HepG2 (cell line): ENCODE measurements around the gene SH3BP2. TPM values are rescaled to one million over a fixed set of nuclear protein-coding genes. Genes with fewer than 3 reads are reported as not detected.

Experiments used
- ATAC-seq: fragments of 200-7000 bp; cut with Tn5 transposase; 3 replicates; pipeline ENCODE4 v1.9.1; 2020; ENCODE audit warnings: mild to moderate bottlenecking, moderate library complexity
- BruUV-seq: library from RNA; stranded (reverse); fragments of 400-500 nt; replicated peaks from 2 replicates; lab custom pipeline; 2021; lab: Mats Ljungman, UMichigan
- CTCF ChIA-PET: fragments of 300-600 bp; formaldehyde crosslinking; extraction: SDS; loops from one replicate; lab custom pipeline; 2021; ENCODE audit warnings: low total read pairs, inconsistent platforms, low intra/inter-chr PET ratio; lab: Yijun Ruan, JAX
- POLR2A ChIA-PET: fragments of 350-600 bp; sonication (Branson Sonifier 250); formaldehyde crosslinking; loops from one replicate; lab custom pipeline; 2020; ENCODE audit warnings: antibody characterized with exemption, inconsistent platforms; lab: Yijun Ruan, JAX
- DNase-seq: peaks from one replicate; pipeline ENCODE4 v3.0.0-alpha.2; 2015; ENCODE audit warnings: low spot score
- FAIRE-seq: peaks from 3 replicates; lab custom pipeline; 2011; peaks lifted over from hg19 to GRCh38; lab: Jason Lieb, UNC
- H2AFZ ChIP-seq: one replicate; pipeline ENCODE4 v1.6.1; 2011; ENCODE audit warnings: low read length, inconsistent platforms
- H3K27ac ChIP-seq: fragments of 300-600 bp; 3 replicates; pipeline ENCODE4 v1.8.0; 2011; ENCODE audit warnings: mixed run types, mild to moderate bottlenecking, mixed read lengths, low read length, inconsistent platforms; ENCODE audit not compliant: insufficient read depth; ENCODE audit errors: extremely low read length
- H3K27me3 ChIP-seq, 2 experiments: fragments of 200-600 bp in 1 of 2; 2 replicates in 1 of 2; 3 replicates in 1 of 2; pipeline versions ENCODE4 v1.6.0 to v1.8.0; 2011; ENCODE audit warnings: low read length in 2 of 2, mild to moderate bottlenecking in 2 of 2, moderate library complexity in 2 of 2, inconsistent platforms in 1 of 2; ENCODE audit not compliant: insufficient read depth in 2 of 2, control insufficient read depth in 1 of 2
- H3K36me3 ChIP-seq, 2 experiments: fragments of 200-600 bp in 1 of 2; replicated peaks in 1 of 2; 2 replicates in 1 of 2; 3 replicates in 1 of 2; pipeline versions ENCODE4 v1.5.1 to v1.8.0; 2011; ENCODE audit warnings: low read length in 2 of 2, inconsistent platforms in 1 of 2; ENCODE audit not compliant: insufficient read depth in 2 of 2, control insufficient read depth in 1 of 2
- H3K4me1 ChIP-seq: 2 replicates; pipeline ENCODE4 v1.5.1; 2012; ENCODE audit warnings: low read length, inconsistent platforms; ENCODE audit not compliant: insufficient read depth
- H3K4me2 ChIP-seq: 2 replicates; pipeline ENCODE4 v1.6.0; 2011; ENCODE audit warnings: low read depth, low read length, inconsistent platforms
- H3K4me3 ChIP-seq, 3 experiments: fragments of 200-600 bp in 1 of 3; sonication (generic), shearing (Covaris generic) in 1 of 3; replicated peaks in 1 of 3; 2 replicates each; pipeline ENCODE4 v1.5.1; 2011 to 2016; ENCODE audit warnings: low read length in 3 of 3, inconsistent platforms in 2 of 3, low read depth in 2 of 3, mild to moderate bottlenecking in 2 of 3, control low read depth in 1 of 3, mixed read lengths in 1 of 3; ENCODE audit not compliant: insufficient read depth in 1 of 3
- H3K79me2 ChIP-seq: one replicate; pipeline ENCODE4 v1.6.1; 2011; ENCODE audit warnings: low read length, inconsistent platforms; ENCODE audit not compliant: insufficient read depth
- H3K9ac ChIP-seq: 2 replicates; pipeline ENCODE4 v1.6.0; 2011; ENCODE audit warnings: mild to moderate bottlenecking, low read depth, low read length, inconsistent platforms; ENCODE audit not compliant: insufficient read depth
- H3K9me3 ChIP-seq: 2 replicates; pipeline ENCODE4 v1.5.1; 2012; ENCODE audit warnings: mild to moderate bottlenecking, low read length
- H4K20me1 ChIP-seq: 2 replicates; pipeline ENCODE4 v1.6.0; 2011; ENCODE audit warnings: inconsistent platforms, mild to moderate bottlenecking, low read length, moderate library complexity; ENCODE audit not compliant: insufficient read depth
- GLI4 ChIP-seq: sonication (generic); formaldehyde crosslinking; IDR thresholded peaks from 2 replicates; pipeline ENCODE4 v1.5.1; 2020; ENCODE audit warnings: missing genetic modification reagents, mild to moderate bottlenecking, moderate library complexity, borderline replicate concordance
- KDM3A ChIP-seq: IDR thresholded peaks from 2 replicates; pipeline ENCODE4 v1.6.1; 2018; ENCODE audit warnings: low read depth, missing compliant biosample characterization
- MAX ChIP-seq: IDR thresholded peaks from 2 replicates; pipeline ENCODE4 v1.6.1; 2012; ENCODE audit warnings: inconsistent platforms
- MXD1 ChIP-seq: sonication (generic); formaldehyde crosslinking; IDR thresholded peaks from 2 replicates; pipeline ENCODE4 v1.4.0; 2020; ENCODE audit warnings: mild to moderate bottlenecking, missing genetic modification reagents
- PBX2 ChIP-seq: IDR thresholded peaks from 2 replicates; pipeline ENCODE4 v1.6.1; 2016; ENCODE audit warnings: control low read depth
- POLR2AphosphoS5 ChIP-seq: IDR thresholded peaks from 2 replicates; pipeline ENCODE4 v1.6.1; 2012; ENCODE audit warnings: low read depth, low read length
- PRDM4 ChIP-seq: sonication (generic); formaldehyde crosslinking; IDR thresholded peaks from 2 replicates; pipeline ENCODE4 v1.9.0; 2021; ENCODE audit warnings: missing genetic modification reagents, borderline replicate concordance
- SKIL ChIP-seq: sonication (generic); formaldehyde crosslinking; IDR thresholded peaks from 2 replicates; pipeline ENCODE4 v1.8.0; 2022; ENCODE audit warnings: missing genetic modification reagents, mild to moderate bottlenecking, moderate library complexity, borderline replicate concordance
- TARDBP ChIP-seq: sonication (generic); formaldehyde crosslinking; IDR thresholded peaks from 2 replicates; pipeline ENCODE4 v1.8.0; 2022; ENCODE audit warnings: mild to moderate bottlenecking, missing genetic modification reagents
- ZFP82 ChIP-seq: sonication (generic); formaldehyde crosslinking; IDR thresholded peaks from 2 replicates; pipeline ENCODE4 v1.5.1; 2020; ENCODE audit warnings: mild to moderate bottlenecking, missing genetic modification reagents, borderline replicate concordance
- ZNF430 ChIP-seq: sonication (generic); formaldehyde crosslinking; IDR thresholded peaks from 2 replicates; pipeline ENCODE4 v1.9.0; 2021; ENCODE audit warnings: mild to moderate bottlenecking, missing genetic modification reagents
- ZNF543 ChIP-seq: sonication (generic); formaldehyde crosslinking; IDR thresholded peaks from 2 replicates; pipeline ENCODE4 v1.4.0; 2020; ENCODE audit warnings: mild to moderate bottlenecking, missing genetic modification reagents
- ZNF572 ChIP-seq: sonication (generic); formaldehyde crosslinking; IDR thresholded peaks from 2 replicates; pipeline ENCODE4 v1.5.1; 2020; ENCODE audit warnings: mild to moderate bottlenecking, missing genetic modification reagents
- WGBS: methylation state at CpG from one replicate; pipeline ENCODE4 v1.1.6; 2017; ENCODE audit warnings: low lambda C conversion rate; 5-methylcytosine and 5-hydroxymethylcytosine counted together
- in situ Hi-C: cut with HindIII; loops from 2 replicates; pipeline ENCODE4 v1.10.0; 2017; ENCODE audit warnings: low pct_unique_long_range_greater_than_20kb; ENCODE audit not compliant: extremely low pct_ligation_motif_present
- intact Hi-C: fragments of 100-400 bp; cut with micrococcal nuclease; formaldehyde crosslinking; loops from one replicate; pipeline ENCODE4 v1.10.0; 2022; ENCODE audit not compliant: unreplicated experiment
- polyA plus RNA-seq, 8 experiments: library from polyadenylated mRNA; depleted of rRNA in 3 of 8; stranded (reverse) in 7 of 8; unstranded in 1 of 8; fragments of >200 nt; fragmentation: Illumina TruSeq in 4 of 8; extraction: Trizol in 4 of 8; gene quantifications; 2 replicates each; pipeline versions ENCODE4 v1.2.1 to v1.2.3, GENCODE V29; 2011 to 2016; ENCODE audit warnings: low read depth in 4 of 8, missing spikeins in 1 of 8, mixed read lengths in 1 of 8; ENCODE audit not compliant: insufficient read depth in 1 of 8
- total RNA-seq, 5 experiments: library from RNA; depleted of rRNA; stranded (reverse); fragments of >200 nt; fragmentation: Illumina TruSeq; extraction: Trizol; gene quantifications; 2 replicates each; pipeline ENCODE4 v1.2.3, GENCODE V29; 2016; ENCODE audit warnings: low read depth in 1 of 5

The SH3BP2 gene
- total and polyA plus RNA-seq, 2 of the 13 experiments (the other 11 are each of a cell fraction or from before 2014, with no cell fraction given) = 16.9 to 34.5 TPM

- intact Hi-C loops = no loop called here
- no peak for TF ChIP-seq SKIL (CRISPR knock-in tag)
- no peak for TF ChIP-seq TARDBP
- no peak for TF ChIP-seq ZNF430 (CRISPR knock-in tag)
- TF ChIP-seq GLI4 (CRISPR knock-in tag) = no peak
- no peak for TF ChIP-seq POLR2AphosphoS5
- no peak for TF ChIP-seq KDM3A (CRISPR knock-in tag)
- no peak for TF ChIP-seq ZNF543 (CRISPR knock-in tag)
- TF ChIP-seq PRDM4 = no peak
- no peak for TF ChIP-seq PBX2 (CRISPR knock-in tag)
- no peak for TF ChIP-seq ZFP82 (CRISPR knock-in tag)
- TF ChIP-seq MAX = no peak
- TF ChIP-seq ZNF572 (CRISPR knock-in tag) = no peak
- no peak for TF ChIP-seq MXD1 (CRISPR knock-in tag)
Measured at GRCh38 chr4:2829933-2830451, 37.1 kb downstream of the SH3BP2 start.

More at GRCh38 chr4:2829933-2830451, 37.1 kb downstream of the SH3BP2 start:
- peaks cover 3% of the 10 kb centered on the region for H3K4me1 ChIP-seq
- no peaks in the 10 kb centered on the region for H3K9me3 ChIP-seq
- H3K36me3 ChIP-seq = peaks cover 15 to 50% of the 10 kb centered on the region in 2 experiments; a peak in 4 of 5 replicates
- ATAC-seq = no peak
- H3K79me2 ChIP-seq = no peaks in the 10 kb centered on the region
- H3K4me3 ChIP-seq = no peak overlapping the region
- no peaks in the 10 kb centered on the region for H4K20me1 ChIP-seq
- no peak overlapping the region for H3K4me2 ChIP-seq
- DNase-seq = no peak
- H3K27me3 ChIP-seq = no peaks in the 10 kb centered on the region
- WGBS = 94% methylated on average over 10 of the region's 19 CpGs
- no peak for FAIRE-seq
- BruUV-seq = no TSS peak
- POLR2A ChIA-PET = no interaction called here
- H3K9ac ChIP-seq = no peak overlapping the region
- H3K27ac ChIP-seq = no peak overlapping the region
- no peak overlapping the region for H2AFZ ChIP-seq
- in situ Hi-C loops = no loop called here
- CTCF ChIA-PET = no interaction called here
